Measurements from ENCODE around the gene SDHB.

Gene SDHB

GRCh38 chr1:17078991-17079868 is 25.4 kb upstream of the SDHB start:
- Histone ChIP-seq H3K4me1 (ENCODE audit: control insufficient read depth in 5 of 5, insufficient read depth in 5 of 5, low read length in 5 of 5) (no peaks in the 10 kb centered on the region), H3K36me3 (ENCODE audit: control insufficient read depth in 5 of 5, insufficient read depth in 5 of 5, low read length in 5 of 5) (no peaks in the 10 kb centered on the region), H3K4me3 (ENCODE audit: low read depth in 1 of 5, low read length in 5 of 5) (no peak overlapping the region), H3K9me3 (ENCODE audit: control insufficient read depth in 5 of 5, low read length in 5 of 5) (peaks cover 0 to 3% (median 2%) of the 10 kb centered on the region in 5 donors), H3K27ac (ENCODE audit: low read depth, low read length) (no peak overlapping the region), H3K27me3 (ENCODE audit: control insufficient read depth in 5 of 5, insufficient read depth in 4 of 5, low read length in 5 of 5) (peaks cover 0 to 3% (median 0%) of the 10 kb centered on the region in 5 donors), H3K9ac (ENCODE audit: low read length in 5 of 5) (no peak overlapping the region)

GRCh38 chr1:17075470-17076255 is 21.8 kb upstream of the SDHB start:
- Histone ChIP-seq H3K4me3 (ENCODE audit: low read depth in 1 of 5, low read length in 5 of 5) (no peak overlapping the region), H3K9me3 (ENCODE audit: control insufficient read depth in 5 of 5, low read length in 5 of 5) (peaks cover 0 to 3% (median 2%) of the 10 kb centered on the region in 5 donors), H3K36me3 (ENCODE audit: control insufficient read depth in 5 of 5, insufficient read depth in 5 of 5, low read length in 5 of 5) (no peaks in the 10 kb centered on the region), H3K27me3 (ENCODE audit: control insufficient read depth in 5 of 5, insufficient read depth in 4 of 5, low read length in 5 of 5) (peaks cover 0 to 3% (median 0%) of the 10 kb centered on the region in 5 donors), H3K9ac (ENCODE audit: low read length in 5 of 5) (no peak overlapping the region), H3K4me1 (ENCODE audit: control insufficient read depth in 5 of 5, insufficient read depth in 5 of 5, low read length in 5 of 5) (no peaks in the 10 kb centered on the region), H3K27ac (ENCODE audit: low read depth, low read length) (no peak overlapping the region)

GRCh38 chr1:17071794-17072193 is 18.0 kb upstream of the SDHB start:
- Histone ChIP-seq H3K27me3 (ENCODE audit: control insufficient read depth in 5 of 5, insufficient read depth in 4 of 5, low read length in 5 of 5) (peaks cover 0 to 3% (median 0%) of the 10 kb centered on the region in 5 donors), H3K9me3 (ENCODE audit: control insufficient read depth in 5 of 5, low read length in 5 of 5) (peaks cover 0 to 3% (median 0%) of the 10 kb centered on the region in 5 donors), H3K36me3 (ENCODE audit: control insufficient read depth in 5 of 5, insufficient read depth in 5 of 5, low read length in 5 of 5) (no peaks in the 10 kb centered on the region), H3K4me3 (ENCODE audit: low read depth in 1 of 5, low read length in 5 of 5) (no peak overlapping the region), H3K9ac (ENCODE audit: low read length in 5 of 5) (no peak overlapping the region), H3K27ac (ENCODE audit: low read depth, low read length) (no peak overlapping the region), H3K4me1 (ENCODE audit: control insufficient read depth in 5 of 5, insufficient read depth in 5 of 5, low read length in 5 of 5) (no peaks in the 10 kb centered on the region)

- Histone ChIP-seq H3K9me3 (ENCODE audit: control insufficient read depth in 5 of 5, low read length in 5 of 5) (peaks cover 0 to 4% (median 0%) of the 10 kb centered on the region in 5 donors), H3K27ac (ENCODE audit: low read depth, low read length) (no peak overlapping the region), H3K27me3 (ENCODE audit: control insufficient read depth in 5 of 5, insufficient read depth in 4 of 5, low read length in 5 of 5) (peaks cover 0 to 3% (median 0%) of the 10 kb centered on the region in 5 donors), H3K4me1 (ENCODE audit: control insufficient read depth in 5 of 5, insufficient read depth in 5 of 5, low read length in 5 of 5) (no peaks in the 10 kb centered on the region), H3K9ac (ENCODE audit: low read length in 5 of 5) (no peak overlapping the region), H3K36me3 (ENCODE audit: control insufficient read depth in 5 of 5, insufficient read depth in 5 of 5, low read length in 5 of 5) (no peaks in the 10 kb centered on the region), H3K4me3 (ENCODE audit: low read depth in 1 of 5, low read length in 5 of 5) (no peak overlapping the region)
Observed at GRCh38 chr1:17070163-17070525, 16.3 kb upstream of the SDHB start.

- peaks cover 0 to 7% (median 0%) of the 10 kb centered on the region in 5 donors for H3K9me3 ChIP-seq (ENCODE audit: control insufficient read depth in 5 of 5, low read length in 5 of 5)
- no peaks in the 10 kb centered on the region for H3K36me3 ChIP-seq (ENCODE audit: control insufficient read depth in 5 of 5, insufficient read depth in 5 of 5, low read length in 5 of 5)
- no peak overlapping the region for H3K4me3 ChIP-seq (ENCODE audit: low read depth in 1 of 5, low read length in 5 of 5)
- no peak overlapping the region for H3K27ac ChIP-seq (ENCODE audit: low read depth, low read length)
- H3K4me1 ChIP-seq (ENCODE audit: control insufficient read depth in 5 of 5, insufficient read depth in 5 of 5, low read length in 5 of 5), result no peaks in the 10 kb centered on the region
- H3K9ac ChIP-seq (ENCODE audit: low read length in 5 of 5), result no peak overlapping the region
- H3K27me3 ChIP-seq (ENCODE audit: control insufficient read depth in 5 of 5, insufficient read depth in 4 of 5, low read length in 5 of 5), result peaks cover 0 to 3% (median 0%) of the 10 kb centered on the region in 5 donors
Observed at GRCh38 chr1:17069452-17070162, 15.8 kb upstream of the SDHB start.

- Histone ChIP-seq H3K27ac (ENCODE audit: low read depth, low read length) (no peak overlapping the region), H3K27me3 (ENCODE audit: control insufficient read depth in 5 of 5, insufficient read depth in 4 of 5, low read length in 5 of 5) (peaks cover 0 to 3% (median 0%) of the 10 kb centered on the region in 5 donors), H3K36me3 (ENCODE audit: control insufficient read depth in 5 of 5, insufficient read depth in 5 of 5, low read length in 5 of 5) (no peaks in the 10 kb centered on the region), H3K9ac (ENCODE audit: low read length in 5 of 5) (no peak overlapping the region), H3K4me1 (ENCODE audit: control insufficient read depth in 5 of 5, insufficient read depth in 5 of 5, low read length in 5 of 5) (peaks cover 0 to 8% (median 7%) of the 10 kb centered on the region in 5 donors), H3K9me3 (ENCODE audit: control insufficient read depth in 5 of 5, low read length in 5 of 5) (peaks cover 0 to 7% (median 0%) of the 10 kb centered on the region in 5 donors), H3K4me3 (ENCODE audit: low read depth in 1 of 5, low read length in 5 of 5) (no peak overlapping the region)
Observed at GRCh38 chr1:17068789-17069188, 15.0 kb upstream of the SDHB start.

GRCh38 chr1:17067465-17068240 is 13.8 kb upstream of the SDHB start:
- Histone ChIP-seq H3K4me1 (ENCODE audit: control insufficient read depth in 5 of 5, insufficient read depth in 5 of 5, low read length in 5 of 5) (peaks cover 3 to 15% (median 8%) of the 10 kb centered on the region in 5 donors), H3K36me3 (ENCODE audit: control insufficient read depth in 5 of 5, insufficient read depth in 5 of 5, low read length in 5 of 5) (no peaks in the 10 kb centered on the region), H3K9ac (ENCODE audit: low read length in 5 of 5) (no peak overlapping the region), H3K4me3 (ENCODE audit: low read depth in 1 of 5, low read length in 5 of 5) (no peak overlapping the region), H3K9me3 (ENCODE audit: control insufficient read depth in 5 of 5, low read length in 5 of 5) (peaks cover 0 to 7% (median 0%) of the 10 kb centered on the region in 5 donors), H3K27me3 (ENCODE audit: control insufficient read depth in 5 of 5, insufficient read depth in 4 of 5, low read length in 5 of 5) (peaks cover 0 to 3% (median 0%) of the 10 kb centered on the region in 5 donors), H3K27ac (ENCODE audit: low read depth, low read length) (no peak overlapping the region)

- Histone ChIP-seq H3K36me3 (ENCODE audit: control insufficient read depth in 5 of 5, insufficient read depth in 5 of 5, low read length in 5 of 5) (no peaks in the 10 kb centered on the region), H3K4me1 (ENCODE audit: control insufficient read depth in 5 of 5, insufficient read depth in 5 of 5, low read length in 5 of 5) (peaks cover 3 to 15% (median 8%) of the 10 kb centered on the region in 5 donors), H3K9me3 (ENCODE audit: control insufficient read depth in 5 of 5, low read length in 5 of 5) (peaks cover 0 to 7% (median 0%) of the 10 kb centered on the region in 5 donors), H3K4me3 (ENCODE audit: low read depth in 1 of 5, low read length in 5 of 5) (no peak overlapping the region), H3K27ac (ENCODE audit: low read depth, low read length) (no peak overlapping the region), H3K27me3 (ENCODE audit: control insufficient read depth in 5 of 5, insufficient read depth in 4 of 5, low read length in 5 of 5) (no peaks in the 10 kb centered on the region), H3K9ac (ENCODE audit: low read length in 5 of 5) (no peak overlapping the region)
Observed at GRCh38 chr1:17067069-17067426, 13.2 kb upstream of the SDHB start.

- H3K4me3 ChIP-seq (ENCODE audit: low read depth in 1 of 5, low read length in 5 of 5), result no peak overlapping the region
- H3K27me3 ChIP-seq (ENCODE audit: control insufficient read depth in 5 of 5, insufficient read depth in 4 of 5, low read length in 5 of 5), result no peaks in the 10 kb centered on the region
- H3K4me1 ChIP-seq (ENCODE audit: control insufficient read depth in 5 of 5, insufficient read depth in 5 of 5, low read length in 5 of 5), result peaks cover 3 to 15% (median 8%) of the 10 kb centered on the region in 5 donors
- no peaks in the 10 kb centered on the region for H3K36me3 ChIP-seq (ENCODE audit: control insufficient read depth in 5 of 5, insufficient read depth in 5 of 5, low read length in 5 of 5)
- H3K9me3 ChIP-seq (ENCODE audit: control insufficient read depth in 5 of 5, low read length in 5 of 5), result peaks cover 0 to 7% (median 0%) of the 10 kb centered on the region in 5 donors
- no peak overlapping the region for H3K27ac ChIP-seq (ENCODE audit: low read depth, low read length)
- H3K9ac ChIP-seq (ENCODE audit: low read length in 5 of 5), result no peak overlapping the region
Observed at GRCh38 chr1:17066361-17067068, 12.7 kb upstream of the SDHB start.

All from subcutaneous abdominal adipose tissue (tissue), 5 donors.